KMS-11 (cell line): ENCODE data around the gene SPAG6.

Experiments used
- H2AFZ ChIP-seq: fragments of 200-600 bp; sonication (generic); 2 replicates; pipeline ENCODE4 v1.6.1; 2016; ENCODE audit warnings: antibody characterized with exemption, mixed run types, low read depth
- H3K27ac ChIP-seq: fragments of 200-600 bp; sonication (generic); 2 replicates; pipeline ENCODE4 v1.6.1; 2016; ENCODE audit warnings: mild to moderate bottlenecking, mixed run types
- H3K27me3 ChIP-seq: fragments of 200-600 bp; sonication (generic); 2 replicates; pipeline ENCODE4 v1.6.1; 2017; ENCODE audit warnings: mild to moderate bottlenecking, low read depth, mixed run types, moderate library complexity; ENCODE audit not compliant: insufficient read depth
- H3K36me3 ChIP-seq: fragments of 200-600 bp; sonication (generic); 2 replicates; pipeline ENCODE4 v1.6.1; 2017; ENCODE audit warnings: mild to moderate bottlenecking, mixed run types; ENCODE audit not compliant: insufficient read depth
- H3K4me1 ChIP-seq: fragments of 200-600 bp; sonication (generic); 2 replicates; pipeline ENCODE4 v1.6.1; 2016; ENCODE audit warnings: mild to moderate bottlenecking, low read depth, mixed run types; ENCODE audit not compliant: poor library complexity, severe bottlenecking
- H3K4me2 ChIP-seq: fragments of 200-600 bp; sonication (generic); 2 replicates; pipeline ENCODE4 v1.7.0; 2016; ENCODE audit warnings: mild to moderate bottlenecking, mixed run types
- H3K4me3 ChIP-seq: fragments of 200-600 bp; sonication (generic); IDR thresholded peaks from 2 replicates; pipeline ENCODE4 v1.6.1; 2017; ENCODE audit warnings: low read depth, low read length, mixed read lengths; ENCODE audit not compliant: insufficient read depth
- H3K79me2 ChIP-seq: fragments of 200-600 bp; sonication (generic); 2 replicates; pipeline ENCODE4 v1.6.1; 2016; ENCODE audit warnings: low read depth, mixed run types; ENCODE audit not compliant: insufficient read depth
- H3K9ac ChIP-seq: fragments of 200-600 bp; sonication (generic); 2 replicates; pipeline ENCODE4 v1.6.1; 2016; ENCODE audit warnings: mild to moderate bottlenecking, mixed run types
- H4K20me1 ChIP-seq: fragments of 200-600 bp; sonication (generic); 2 replicates; pipeline ENCODE4 v1.6.1; 2016; ENCODE audit warnings: mild to moderate bottlenecking, mixed run types; ENCODE audit not compliant: insufficient read depth
- TF ChIP-seq, protein P1 (sequence below): fragments of 200-600 bp; sonication (generic); conservative IDR thresholded peaks from 2 replicates; pipeline ENCODE4 v1.6.1; 2017; ENCODE audit warnings: low read depth, mild to moderate bottlenecking, antibody characterized with exemption, low read length, moderate library complexity, mixed read lengths

The SPAG6 gene

DNA sequence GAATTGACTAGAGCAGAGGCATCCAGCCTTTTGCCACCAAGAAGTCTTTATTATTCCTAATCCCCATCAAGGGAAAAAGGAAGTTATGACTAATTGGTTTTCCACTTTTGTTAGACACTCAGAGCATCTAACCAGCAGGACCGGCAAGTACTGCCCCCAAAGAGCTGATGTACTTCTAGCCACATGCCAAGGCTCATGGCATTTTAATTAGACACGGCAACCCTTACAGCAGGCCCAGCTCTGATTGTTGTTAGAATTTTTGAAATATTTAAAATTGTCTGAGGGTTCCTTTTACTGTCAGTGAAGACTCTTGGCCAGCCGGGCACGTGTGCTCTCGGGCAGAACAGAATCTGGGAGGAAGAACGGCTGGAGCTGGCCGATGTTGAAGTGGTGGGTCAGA lies 114.8 kb downstream of the SPAG6 start:
- Histone ChIP-seq H3K4me3 (no peak overlapping the region), H2AFZ (no peak overlapping the region), H3K27me3 (no peaks in the 10 kb centered on the region), H3K27ac (no peak overlapping the region), H4K20me1 (no peaks in the 10 kb centered on the region), H3K4me1 (peaks cover 29% of the 10 kb centered on the region), H3K79me2 (no peaks in the 10 kb centered on the region), H3K9ac (no peak overlapping the region), H3K36me3 (no peaks in the 10 kb centered on the region), H3K4me2 (no peak overlapping the region)
- TF ChIP-seq, protein P1, sequence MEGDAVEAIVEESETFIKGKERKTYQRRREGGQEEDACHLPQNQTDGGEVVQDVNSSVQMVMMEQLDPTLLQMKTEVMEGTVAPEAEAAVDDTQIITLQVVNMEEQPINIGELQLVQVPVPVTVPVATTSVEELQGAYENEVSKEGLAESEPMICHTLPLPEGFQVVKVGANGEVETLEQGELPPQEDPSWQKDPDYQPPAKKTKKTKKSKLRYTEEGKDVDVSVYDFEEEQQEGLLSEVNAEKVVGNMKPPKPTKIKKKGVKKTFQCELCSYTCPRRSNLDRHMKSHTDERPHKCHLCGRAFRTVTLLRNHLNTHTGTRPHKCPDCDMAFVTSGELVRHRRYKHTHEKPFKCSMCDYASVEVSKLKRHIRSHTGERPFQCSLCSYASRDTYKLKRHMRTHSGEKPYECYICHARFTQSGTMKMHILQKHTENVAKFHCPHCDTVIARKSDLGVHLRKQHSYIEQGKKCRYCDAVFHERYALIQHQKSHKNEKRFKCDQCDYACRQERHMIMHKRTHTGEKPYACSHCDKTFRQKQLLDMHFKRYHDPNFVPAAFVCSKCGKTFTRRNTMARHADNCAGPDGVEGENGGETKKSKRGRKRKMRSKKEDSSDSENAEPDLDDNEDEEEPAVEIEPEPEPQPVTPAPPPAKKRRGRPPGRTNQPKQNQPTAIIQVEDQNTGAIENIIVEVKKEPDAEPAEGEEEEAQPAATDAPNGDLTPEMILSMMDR: no peak

DNA sequence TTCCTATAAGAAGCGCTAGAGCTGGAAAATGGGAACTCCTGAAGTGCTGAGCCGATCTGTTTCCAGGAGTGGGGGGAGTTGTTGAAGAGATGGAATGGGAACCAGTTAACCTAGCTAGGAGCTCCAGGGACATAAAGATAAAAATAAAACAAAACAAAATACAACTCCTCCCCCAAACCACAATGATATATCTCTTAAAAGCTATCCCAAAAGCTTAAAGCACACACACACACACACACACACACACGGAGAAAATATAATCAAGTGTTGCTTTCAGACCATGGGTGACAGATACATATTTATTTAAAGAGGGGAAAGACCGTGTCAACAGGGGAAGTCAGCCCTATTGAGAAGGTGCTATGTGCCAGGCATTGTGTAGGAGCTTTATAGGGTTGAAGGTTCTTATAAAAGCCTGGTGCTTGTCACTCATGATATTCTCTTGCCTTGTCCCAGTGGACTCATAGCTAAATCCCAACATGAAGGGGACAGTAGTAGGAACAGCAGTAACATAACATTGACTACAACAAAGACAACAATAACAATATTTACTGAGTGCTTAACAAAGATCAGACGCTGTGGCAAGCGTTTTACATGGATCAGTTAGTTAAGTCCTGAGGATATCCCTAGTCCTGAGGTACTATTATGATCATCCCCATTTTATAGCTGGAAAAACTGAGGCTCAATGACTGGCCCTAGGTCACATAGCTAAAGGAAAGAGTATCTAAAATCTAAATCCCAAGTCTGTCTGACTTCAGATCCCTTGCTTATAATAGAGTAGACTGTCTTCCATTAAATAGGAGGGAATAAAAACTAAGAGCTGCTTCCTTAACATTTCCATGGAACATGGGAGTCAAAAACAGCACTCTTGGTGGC lies 115.5 kb downstream of the SPAG6 start:
- peaks cover 27% of the 10 kb centered on the region for H3K4me1 ChIP-seq
- H2AFZ ChIP-seq: no peak overlapping the region
- H3K27ac ChIP-seq: no peak overlapping the region
- TF ChIP-seq, protein P1: no peak
- H3K36me3 ChIP-seq: no peaks in the 10 kb centered on the region
- no peaks in the 10 kb centered on the region for H3K27me3 ChIP-seq
- no peak overlapping the region for H3K9ac ChIP-seq
- no peak overlapping the region for H3K4me2 ChIP-seq
- H3K79me2 ChIP-seq: no peaks in the 10 kb centered on the region
- H4K20me1 ChIP-seq: no peaks in the 10 kb centered on the region
- H3K4me3 ChIP-seq: no peak overlapping the region

DNA sequence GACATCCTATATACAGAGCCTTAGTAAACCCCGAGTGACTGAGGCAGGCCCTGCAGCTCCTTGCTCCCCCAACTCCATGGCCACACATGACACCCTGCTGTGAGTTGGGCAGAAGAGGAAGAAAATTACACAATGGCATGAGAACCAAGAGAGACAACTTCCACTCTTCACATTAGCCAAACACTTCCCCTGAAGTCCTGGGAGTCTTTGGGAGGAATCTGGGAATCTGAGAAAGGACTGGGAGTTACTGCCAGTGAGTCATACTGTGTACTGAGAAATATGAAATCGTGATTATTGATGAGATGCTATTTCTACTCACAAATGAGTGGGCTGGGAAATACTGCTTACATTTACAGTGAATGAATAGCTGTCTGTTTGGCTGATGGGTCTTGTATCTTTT lies 116.6 kb downstream of the SPAG6 start:
- H3K36me3 ChIP-seq: no peaks in the 10 kb centered on the region
- no peak overlapping the region for H3K4me2 ChIP-seq
- H3K4me1 ChIP-seq: peaks cover 27% of the 10 kb centered on the region
- H3K27me3 ChIP-seq: no peaks in the 10 kb centered on the region
- H3K9ac ChIP-seq: no peak overlapping the region
- TF ChIP-seq, protein P1: no peak
- H3K79me2 ChIP-seq: no peaks in the 10 kb centered on the region
- no peaks in the 10 kb centered on the region for H4K20me1 ChIP-seq
- H3K27ac ChIP-seq: no peak overlapping the region
- no peak overlapping the region for H3K4me3 ChIP-seq
- no peak overlapping the region for H2AFZ ChIP-seq

DNA sequence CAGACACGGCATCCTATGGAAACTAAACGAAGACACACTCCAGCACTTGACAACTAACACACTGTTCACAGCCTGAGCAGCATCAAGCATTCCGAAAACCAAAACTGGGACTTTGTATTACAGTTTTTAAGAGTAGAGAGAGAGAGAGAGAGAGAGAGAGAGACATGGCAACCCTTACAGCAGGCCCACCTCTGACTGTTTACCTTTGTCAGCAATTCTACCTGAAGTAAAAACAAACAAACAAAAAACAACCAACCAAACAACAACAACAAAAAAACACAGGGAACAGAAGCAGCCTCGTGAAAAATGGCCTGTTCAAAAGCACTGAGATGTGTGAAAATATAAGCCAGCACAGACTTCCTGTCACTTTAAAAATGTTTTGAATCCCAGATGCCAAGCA lies 118.0 kb downstream of the SPAG6 start:
- H2AFZ ChIP-seq: no peak overlapping the region
- H3K9ac ChIP-seq: no peak overlapping the region
- TF ChIP-seq, protein P1: no peak
- H3K4me2 ChIP-seq: no peak overlapping the region
- no peak overlapping the region for H3K4me3 ChIP-seq
- no peaks in the 10 kb centered on the region for H3K79me2 ChIP-seq
- H3K27me3 ChIP-seq: no peaks in the 10 kb centered on the region
- H3K27ac ChIP-seq: no peak overlapping the region
- no peaks in the 10 kb centered on the region for H3K36me3 ChIP-seq
- H4K20me1 ChIP-seq: no peaks in the 10 kb centered on the region
- peaks cover 27% of the 10 kb centered on the region for H3K4me1 ChIP-seq
